NOMO-1 (cell line): ENCODE results near the gene ENTPD3.

Source experiments
- DNase-seq, 2 experiments: peaks; one replicate each; lab custom pipeline; 2025; ENCODE audit not compliant: unreplicated experiment in 2 of 2; lab: John Stamatoyannopoulos, UW

The ENTPD3 gene, protein sequence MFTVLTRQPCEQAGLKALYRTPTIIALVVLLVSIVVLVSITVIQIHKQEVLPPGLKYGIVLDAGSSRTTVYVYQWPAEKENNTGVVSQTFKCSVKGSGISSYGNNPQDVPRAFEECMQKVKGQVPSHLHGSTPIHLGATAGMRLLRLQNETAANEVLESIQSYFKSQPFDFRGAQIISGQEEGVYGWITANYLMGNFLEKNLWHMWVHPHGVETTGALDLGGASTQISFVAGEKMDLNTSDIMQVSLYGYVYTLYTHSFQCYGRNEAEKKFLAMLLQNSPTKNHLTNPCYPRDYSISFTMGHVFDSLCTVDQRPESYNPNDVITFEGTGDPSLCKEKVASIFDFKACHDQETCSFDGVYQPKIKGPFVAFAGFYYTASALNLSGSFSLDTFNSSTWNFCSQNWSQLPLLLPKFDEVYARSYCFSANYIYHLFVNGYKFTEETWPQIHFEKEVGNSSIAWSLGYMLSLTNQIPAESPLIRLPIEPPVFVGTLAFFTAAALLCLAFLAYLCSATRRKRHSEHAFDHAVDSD

DNA sequence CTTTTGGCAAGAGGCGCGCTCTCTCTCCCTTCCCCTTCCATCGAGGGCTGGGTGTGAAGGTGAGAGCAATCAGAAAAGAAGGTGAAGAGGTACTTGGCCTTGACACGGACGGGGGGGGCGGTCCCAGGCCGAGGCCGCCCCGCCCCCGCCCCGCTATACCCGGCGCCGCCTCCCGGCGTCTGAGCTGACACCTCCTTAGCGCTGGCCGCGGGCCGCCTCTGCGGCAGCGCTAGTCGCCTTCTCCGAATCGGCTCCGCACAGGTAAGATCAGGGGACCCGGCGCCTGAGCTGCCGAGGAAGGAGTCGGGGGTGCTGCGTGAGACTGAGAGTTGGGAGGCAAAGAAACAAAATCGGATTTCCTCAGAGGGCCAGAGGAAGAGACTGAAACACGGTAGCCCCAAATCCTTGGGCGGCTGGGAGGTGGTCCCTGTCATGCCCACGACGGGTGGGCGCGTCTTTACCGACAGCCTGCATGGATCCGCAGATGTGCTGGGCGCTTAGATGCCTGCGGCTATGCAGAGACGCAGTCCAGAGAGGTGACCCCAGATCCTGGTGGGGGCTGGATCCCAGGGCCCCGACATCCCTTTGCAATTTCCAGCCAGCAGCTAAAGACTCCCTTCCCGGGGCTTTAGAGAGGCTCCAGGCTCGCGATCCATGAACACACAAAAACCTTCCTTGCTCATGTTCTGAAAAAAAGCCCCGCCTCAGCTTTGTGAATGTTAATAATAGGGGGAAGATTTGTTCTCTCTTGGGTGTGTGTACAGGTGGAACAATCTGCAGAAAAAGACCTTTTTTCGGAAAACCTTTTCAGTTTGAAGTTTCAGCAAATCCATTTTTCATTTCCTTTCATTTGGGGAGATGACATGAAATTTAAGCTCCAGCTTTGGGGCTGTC lies at the start of gene ENTPD3:
TSS of gene ENTPD3 (plus strand) at position 184 of the 894 bp plus-strand sequence. CDS start 874 bp downstream, outside the sequence.
- DNase-seq: no peak

DNA sequence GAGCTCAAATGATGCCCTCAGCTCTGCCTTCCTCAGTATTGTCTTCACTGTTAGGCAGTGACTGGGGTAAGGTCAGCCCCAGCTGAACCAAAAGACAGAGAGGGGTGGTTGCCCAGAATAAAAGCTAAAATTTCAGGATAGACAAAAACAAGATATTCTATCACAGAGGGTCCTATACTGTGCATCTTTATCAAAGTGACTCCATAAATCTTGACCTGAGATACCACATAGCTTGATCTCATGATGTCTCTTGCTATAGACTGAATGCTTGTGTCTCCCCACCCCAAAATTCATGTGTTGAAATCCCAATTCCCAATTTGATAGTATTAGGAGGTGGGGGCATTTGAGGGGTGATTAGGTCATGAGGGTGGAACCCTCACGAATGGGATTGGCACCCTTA lies 47.1 kb upstream of the ENTPD3 start:
- no peak for DNase-seq

DNA sequence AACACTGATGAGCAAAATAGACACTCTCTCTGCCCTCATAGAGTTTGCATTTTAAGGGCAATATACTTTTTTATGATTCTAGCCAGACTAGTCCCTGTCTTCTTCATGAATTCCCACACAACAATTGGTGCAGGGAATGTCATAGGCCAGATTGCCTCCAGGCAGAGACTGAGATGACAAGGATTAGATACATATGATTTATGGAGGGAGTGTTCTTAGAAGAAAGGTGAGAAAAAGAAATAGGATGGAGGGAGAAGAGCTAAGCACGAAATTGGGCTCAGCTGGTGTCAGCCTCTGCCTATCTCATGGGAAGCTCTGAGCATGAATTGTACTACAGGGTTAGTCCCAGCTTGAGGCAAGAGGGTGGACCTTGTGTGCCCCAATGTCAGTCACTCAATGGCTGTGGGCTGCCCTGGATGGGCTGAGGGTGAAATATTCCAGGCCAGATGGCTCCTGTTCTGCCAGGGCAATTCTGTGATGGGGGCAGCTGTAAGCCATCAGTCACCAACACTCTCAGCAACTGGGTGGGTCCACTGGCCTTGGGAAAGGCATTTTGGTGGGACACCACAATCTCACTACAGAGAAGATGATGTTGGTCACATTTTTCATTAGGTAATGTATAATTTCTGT lies 46.3 kb upstream of the ENTPD3 start:
- no peak for DNase-seq

DNA sequence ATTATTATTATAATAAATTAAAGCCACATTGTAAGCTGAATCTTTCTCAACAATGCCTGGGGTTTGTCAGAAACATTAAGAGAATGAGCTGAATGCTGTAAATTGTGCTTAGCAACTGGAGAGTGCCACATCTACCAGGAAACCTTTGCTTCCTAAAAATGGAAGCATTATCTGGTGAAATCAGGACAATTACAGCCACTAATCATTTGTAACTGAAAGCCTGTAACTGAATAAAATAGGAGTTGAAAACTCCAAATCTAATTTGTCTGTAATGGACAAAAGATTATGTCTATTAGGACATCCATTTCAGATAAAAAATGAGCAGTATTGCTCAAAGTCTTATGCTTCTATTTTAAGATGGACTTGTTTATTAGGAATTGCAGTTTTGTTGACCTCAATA lies 45.3 kb upstream of the ENTPD3 start:
- no peak for DNase-seq

DNA sequence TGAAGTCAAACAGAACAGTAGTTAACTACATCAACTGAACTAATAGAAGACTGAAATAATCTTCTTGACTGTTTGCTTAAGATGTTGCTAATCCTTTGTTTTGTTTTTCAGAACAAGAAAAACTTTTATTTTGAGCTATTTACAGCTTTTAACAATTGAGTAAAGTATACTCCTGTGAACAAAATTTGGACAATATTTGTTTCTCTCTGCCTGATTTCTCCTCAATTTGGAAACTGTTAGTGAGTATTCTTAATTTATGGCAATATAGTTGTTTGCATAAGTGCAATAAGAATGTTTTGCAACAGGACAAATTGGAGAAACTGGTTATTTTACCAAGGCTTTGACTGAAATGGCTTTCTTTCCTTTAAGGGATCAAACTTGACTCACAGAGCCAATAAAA lies 36.5 kb upstream of the ENTPD3 start:
- no peak for DNase-seq

DNA sequence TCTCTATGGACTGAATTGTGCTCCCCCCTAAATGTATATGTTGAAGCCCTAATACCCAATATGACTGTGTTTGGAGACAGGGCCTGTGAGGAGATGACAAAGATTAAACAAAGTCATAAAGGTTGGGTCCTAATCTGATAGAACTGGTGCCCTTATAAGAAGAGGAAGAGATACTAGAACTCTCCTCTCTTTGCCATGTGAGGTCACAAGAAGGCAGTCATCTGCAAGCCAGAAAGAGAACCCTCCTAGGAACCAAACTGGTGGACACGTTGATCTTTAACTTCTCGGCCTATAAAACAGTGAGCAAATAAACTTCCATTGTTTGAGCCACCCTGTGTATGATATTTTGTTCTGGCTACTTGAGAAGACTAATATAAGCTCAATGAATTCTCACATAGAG lies 31.6 kb upstream of the ENTPD3 start:
- DNase-seq: no peak

DNA sequence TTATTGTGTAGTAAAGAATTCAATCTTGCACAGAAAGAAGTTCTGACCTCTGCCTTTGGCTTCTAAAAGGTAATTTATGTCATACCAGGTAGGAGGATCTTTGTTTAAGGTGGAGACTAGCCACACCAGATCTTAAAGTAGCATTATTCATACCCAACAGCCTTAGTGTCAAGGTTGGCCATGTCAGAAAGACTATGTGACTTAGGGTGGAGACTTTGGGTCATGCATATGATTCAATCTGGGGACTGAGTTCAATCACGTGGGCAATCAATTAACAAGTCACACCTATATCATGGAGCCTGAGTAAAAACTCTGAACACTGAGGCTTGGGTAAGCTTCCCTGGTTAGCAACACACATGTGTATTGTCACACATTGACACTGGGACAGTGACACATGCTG lies 28.5 kb upstream of the ENTPD3 start:
- DNase-seq: no peak

DNA sequence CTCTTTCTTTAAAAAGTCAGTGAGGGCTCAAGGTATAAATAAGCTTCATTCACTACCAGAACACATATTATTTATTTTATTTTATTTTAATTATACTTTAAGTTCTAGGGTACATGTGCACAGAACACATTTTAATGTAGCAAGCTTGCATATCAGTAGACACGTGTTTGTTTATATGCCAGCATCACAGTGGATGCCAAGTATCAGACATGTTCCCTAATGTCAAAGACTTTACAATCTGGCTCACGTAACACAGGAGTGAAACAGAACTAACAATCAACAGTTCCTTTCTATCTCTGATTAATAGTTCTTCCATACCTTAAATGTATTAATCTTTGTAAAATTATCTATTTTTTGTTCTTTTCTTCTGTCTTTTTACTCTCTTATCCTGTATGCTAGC lies 23.3 kb upstream of the ENTPD3 start:
- DNase-seq: no peak

DNA sequence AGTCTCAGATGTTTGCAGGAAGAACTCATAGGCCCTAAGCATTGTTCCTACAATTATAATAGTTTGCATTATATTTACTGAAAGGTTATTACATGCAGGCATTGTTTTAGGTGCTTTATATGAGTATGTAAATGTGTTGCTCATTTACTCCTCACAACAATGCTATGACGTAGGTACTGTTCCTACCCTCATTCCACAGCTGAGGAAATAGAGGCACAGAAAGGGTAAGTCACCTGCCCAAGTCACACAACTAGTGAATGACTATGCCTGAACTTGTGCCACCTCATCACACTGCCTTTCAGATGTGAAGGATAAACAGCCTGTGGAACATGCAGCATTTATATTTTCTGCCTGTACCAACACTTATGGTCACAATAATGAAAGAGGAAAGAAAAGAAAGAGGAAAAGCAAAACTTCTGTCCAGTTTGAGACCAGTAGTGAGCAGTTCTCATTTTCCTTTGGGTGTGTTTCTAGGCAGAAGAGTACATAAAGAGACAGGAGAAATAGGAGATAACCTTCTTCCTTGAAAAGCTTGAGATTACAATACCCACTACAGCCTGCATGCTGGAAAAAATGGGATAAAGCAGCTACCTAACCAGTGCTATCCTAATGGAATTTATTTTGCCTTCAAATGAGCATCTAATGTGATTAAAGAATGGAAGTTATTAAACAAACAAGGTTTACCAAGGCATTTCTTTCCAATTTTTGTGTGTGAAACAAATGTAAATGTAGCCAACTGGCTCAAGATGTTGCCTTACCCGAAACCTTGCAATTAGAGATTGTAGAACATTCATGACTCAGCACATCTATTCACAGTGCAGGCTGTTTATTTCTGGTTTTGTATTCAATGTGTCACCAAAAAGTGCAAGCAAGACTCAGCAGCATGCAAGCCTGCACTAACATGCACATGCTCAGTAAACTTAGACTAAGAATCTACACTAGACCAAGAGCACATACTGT lies 20.5 kb upstream of the ENTPD3 start:
- peak in 1 of 2 experiments; percentile 22 for DNase-seq

DNA sequence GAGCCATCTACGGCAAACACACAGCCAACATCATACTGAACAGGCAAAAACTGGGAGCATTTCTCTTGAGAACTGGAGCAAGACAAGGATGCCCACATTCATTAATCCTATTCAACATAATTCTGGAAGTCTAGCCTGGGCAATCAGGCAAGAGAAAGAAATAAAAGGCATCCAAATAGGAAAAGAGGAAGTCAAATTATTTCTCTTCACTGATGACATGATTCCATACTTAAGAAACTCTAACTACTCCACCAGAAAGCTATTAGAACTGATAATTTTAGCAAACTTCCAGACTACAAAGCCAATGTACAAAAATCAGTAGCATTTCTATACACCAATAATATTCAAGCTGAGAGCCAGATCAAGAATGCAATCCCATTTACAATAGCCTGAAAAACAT lies 17.3 kb upstream of the ENTPD3 start:
- no peak for DNase-seq

DNA sequence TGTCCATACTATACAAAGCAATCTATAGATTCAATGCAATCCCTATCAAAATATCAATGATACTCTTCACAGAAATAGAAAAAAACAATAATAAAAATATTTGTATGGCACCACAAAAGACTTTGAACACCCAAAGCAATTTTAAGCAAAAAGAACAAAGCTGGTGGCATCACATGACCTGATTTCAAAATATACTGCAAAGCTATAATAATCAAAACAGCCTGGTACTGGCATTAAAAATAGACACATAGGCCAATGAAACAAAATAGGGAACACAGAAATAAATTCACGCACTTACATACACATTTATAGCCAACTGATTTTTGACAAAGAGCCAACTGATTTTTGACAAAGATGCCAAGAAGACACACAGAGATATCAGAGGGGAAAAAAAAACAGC lies 9.2 kb upstream of the ENTPD3 start:
- DNase-seq: no peak

DNA sequence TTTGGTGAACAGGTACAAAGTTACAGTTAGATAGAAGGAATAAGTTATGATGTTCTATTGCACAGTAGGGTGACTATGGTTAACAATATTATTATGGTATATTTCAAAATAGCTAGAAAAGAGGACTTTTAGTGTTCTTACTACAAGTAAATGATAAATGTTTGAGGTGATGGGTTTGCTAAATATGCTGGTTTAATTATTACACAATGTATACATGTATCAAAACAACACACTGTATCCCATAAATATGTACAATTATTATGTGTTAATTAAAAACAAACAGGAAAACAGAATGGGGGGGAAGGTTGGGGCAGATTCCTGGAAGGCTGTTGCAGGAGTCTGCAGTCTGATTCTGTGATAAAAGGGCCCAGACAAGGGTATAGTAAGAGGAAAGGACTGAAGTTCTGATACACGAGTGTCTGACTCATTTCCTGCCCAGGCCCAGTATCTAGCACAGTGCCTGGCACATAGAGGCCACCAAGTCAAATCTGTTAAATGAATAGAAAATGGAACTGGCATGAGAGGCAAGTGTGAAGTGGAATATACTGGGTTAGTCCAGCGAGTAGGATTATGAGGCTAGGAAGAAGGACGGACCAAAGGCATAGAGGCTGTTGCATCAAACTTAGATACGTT lies 7.2 kb upstream of the ENTPD3 start:
- DNase-seq: no peak

DNA sequence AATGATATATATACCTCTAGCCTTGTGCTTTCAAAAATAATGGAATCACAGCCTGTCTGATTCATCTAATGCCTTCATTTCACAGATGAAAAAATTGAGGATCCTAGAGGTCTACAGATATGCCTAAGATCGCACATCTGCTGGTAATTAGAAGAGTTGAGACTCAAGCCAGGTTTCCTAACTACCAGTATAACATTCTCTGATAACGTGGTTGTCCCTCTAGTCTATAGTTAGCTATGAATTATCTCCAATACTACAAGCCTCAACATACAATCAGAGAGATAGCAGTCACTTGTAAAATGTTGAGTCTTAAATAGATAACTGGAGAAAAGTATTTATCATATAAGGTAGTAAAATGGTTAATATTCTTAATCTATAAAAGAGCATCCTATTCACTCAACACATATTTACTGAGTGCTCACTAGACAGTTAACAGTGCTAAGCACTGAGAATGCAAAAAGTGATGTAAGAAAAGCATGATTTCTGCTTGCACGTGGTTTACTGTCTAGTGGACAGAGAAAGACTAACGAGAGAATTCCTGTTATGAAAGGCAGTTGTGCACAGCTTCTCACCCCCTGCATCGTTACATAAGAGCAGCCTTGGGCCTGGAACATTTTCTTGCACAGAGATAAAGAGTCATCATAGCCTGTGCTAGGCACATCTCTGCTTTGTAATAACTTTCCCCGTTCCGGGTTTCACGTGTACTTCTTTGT lies 4.9 kb upstream of the ENTPD3 start:
- DNase-seq: no peak

DNA sequence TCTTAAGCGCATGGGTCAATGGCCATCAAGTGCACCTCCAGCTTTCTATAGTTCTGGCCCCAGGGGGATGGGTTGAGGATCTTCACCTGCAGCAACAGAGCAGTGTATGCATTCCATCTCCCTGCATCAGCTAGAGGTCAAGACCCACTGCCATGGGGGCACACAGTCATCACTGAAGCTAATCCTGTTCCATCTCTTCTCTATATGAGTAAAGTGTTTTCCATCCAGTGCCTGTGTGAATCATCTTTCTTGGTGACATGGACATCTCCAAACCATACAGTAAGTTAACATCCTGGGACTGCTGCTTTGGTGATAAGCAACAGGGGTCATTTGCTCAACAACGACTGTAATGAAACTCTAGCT lies 4.4 kb upstream of the ENTPD3 start:
- no peak for DNase-seq

DNA sequence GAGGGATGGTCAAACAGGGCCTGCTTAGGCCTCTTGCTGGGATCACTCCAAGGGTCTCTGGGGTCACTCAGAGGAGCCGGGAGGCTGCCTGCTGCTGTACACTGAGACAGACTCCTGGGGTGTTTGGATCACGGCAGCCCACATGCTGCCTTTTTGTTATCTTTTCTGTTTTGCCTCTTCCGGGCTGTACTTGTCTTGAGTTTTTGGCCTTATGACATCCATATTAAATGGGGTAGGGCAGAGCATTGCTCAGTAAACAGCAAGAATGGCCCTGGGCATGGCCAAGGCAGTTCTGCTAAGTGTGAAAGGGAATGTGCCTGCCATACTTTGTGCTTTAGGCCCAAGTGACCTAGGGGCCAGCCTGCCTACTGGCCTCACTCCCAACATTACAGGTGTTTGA lies 771 bp upstream of the ENTPD3 start:
- no peak for DNase-seq

DNA sequence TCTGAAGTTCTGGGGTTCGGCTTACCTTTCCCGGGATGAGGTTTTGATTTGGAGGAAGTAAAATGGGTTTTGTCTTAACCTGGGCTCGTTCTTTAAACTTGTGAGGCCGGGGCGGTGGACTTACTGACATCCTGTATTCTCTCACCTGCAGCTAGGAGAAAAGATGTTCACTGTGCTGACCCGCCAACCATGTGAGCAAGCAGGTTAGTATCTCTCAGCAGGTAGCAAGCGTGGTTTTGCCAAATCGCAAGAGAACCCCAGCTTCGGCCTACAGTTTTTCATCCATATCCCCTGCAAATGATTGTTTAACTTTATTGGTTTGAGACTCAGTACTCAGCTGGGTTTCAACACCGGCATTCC lies 891 bp downstream of the ENTPD3 start:
- DNase-seq: no peak

DNA sequence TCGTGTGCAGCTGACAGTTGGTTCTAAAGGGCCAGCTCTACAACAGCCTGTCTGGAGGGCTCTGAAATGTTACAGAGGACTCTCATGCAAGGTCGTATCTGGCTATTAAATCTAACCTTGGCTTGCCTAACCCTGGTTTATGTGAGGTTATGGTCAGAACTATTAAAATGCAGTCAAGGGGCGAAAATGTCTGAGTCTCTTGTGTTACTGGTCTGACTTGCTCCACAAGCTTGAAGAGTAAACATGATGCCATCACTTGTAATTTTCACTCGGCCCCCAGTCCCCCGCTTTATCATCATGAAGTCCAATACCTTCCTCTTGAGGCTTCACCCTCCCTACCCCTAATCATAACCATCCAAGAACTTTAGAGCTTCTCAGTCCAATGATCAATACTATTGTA lies 9.4 kb downstream of the ENTPD3 start:
- no peak for DNase-seq

DNA sequence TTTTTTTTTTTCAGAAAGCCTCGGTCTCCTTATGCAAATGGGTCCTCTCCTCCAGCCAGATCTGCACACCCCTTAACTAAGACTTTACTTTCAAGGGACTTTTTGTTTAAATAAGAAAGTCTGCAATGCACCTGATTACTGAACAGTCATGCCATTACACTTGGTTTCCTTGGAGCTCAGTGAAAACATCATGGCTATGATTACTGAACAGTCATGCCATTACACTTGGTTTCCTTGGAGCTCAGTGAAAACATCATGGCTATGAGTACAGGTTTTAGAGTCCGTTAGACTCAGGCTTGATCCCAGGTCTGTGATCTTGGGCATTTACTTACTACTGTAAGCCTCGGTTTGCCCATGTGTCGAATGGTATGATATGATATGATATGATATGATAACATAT lies 10.1 kb downstream of the ENTPD3 start:
- DNase-seq: no peak

DNA sequence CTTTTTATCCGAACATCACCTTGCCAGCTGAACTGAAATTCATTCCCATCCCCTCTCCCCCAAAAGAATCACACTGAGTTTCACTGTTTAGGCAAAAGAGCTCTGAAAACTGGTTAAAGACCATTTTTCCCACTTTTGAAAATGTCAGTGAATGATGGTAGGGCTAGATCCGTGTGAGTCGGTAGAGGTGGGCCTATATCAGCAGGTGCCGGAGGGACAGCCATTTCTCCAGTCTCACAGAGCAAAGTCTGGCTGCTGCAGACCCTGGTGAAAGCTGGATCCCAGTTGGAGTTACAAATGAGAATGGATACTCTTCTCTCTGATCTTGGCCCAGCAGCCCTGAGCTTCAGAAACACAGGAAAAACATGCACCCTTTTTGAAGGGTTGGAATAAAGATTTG lies 10.9 kb downstream of the ENTPD3 start:
- DNase-seq: no peak
